ENCODE measurements around the gene ADAM15.

- no peak for TF ChIP-seq EP300 (IDR thresholded peaks at IDR 0.05)
- TF ChIP-seq POLR2AphosphoS5 (IDR thresholded peaks at IDR 0.05): no peak
Measured at GRCh38 chr1:155106862-155107261, 55.7 kb downstream of the ADAM15 start.

All from esophagus muscularis mucosa (tissue), 3 donors.